Fibroblast of mammary gland (primary cell): ENCODE measurements around the gene KBTBD13.
A peak's percentile ranks its signal among the peaks of the same experiment; 100 is the strongest.

Experiments
- DNase-seq: peaks from one replicate; pipeline ENCODE4 v3.0.0-alpha.2; 2010; ENCODE audit warnings: low read depth
- H3K4me3 ChIP-seq: 2 replicates; pipeline ENCODE4 v1.5.1; 2011; ENCODE audit warnings: low read depth, mild to moderate bottlenecking, low read length, moderate library complexity; ENCODE audit not compliant: control insufficient read depth
- CTCF ChIP-seq: conservative IDR thresholded peaks from 2 replicates; pipeline ENCODE4 v1.5.1; 2011; ENCODE audit warnings: low read depth, low read length, inconsistent platforms; ENCODE audit not compliant: control insufficient read depth, insufficient read depth

The KBTBD13 gene

GRCh38 chr15:65076486-65077290 is at the start of gene KBTBD13:
Gene KBTBD13 (plus strand): TSS chr15:65076746. CDS start chr15:65076816, 70 bp downstream.
- no peak for TF ChIP-seq CTCF
- no peak within 1 kb of the TSS for H3K4me3 ChIP-seq

GRCh38 chr15:65026756-65027155 is 49.8 kb upstream of the KBTBD13 start:
- DNase-seq, result no peak
- H3K4me3 ChIP-seq, result no peak overlapping the region
- TF ChIP-seq CTCF, result no peak

More at GRCh38 chr15:65076486-65077290, at the start of gene KBTBD13:
- no peak for DNase-seq

- TF ChIP-seq CTCF, result no peak
- H3K4me3 ChIP-seq, result no peak overlapping the region
- no peak for DNase-seq
Measured at GRCh38 chr15:65027593-65027992, 49.0 kb upstream of the KBTBD13 start.

GRCh38 chr15:65028338-65028737 is 48.2 kb upstream of the KBTBD13 start:
- TF ChIP-seq CTCF, result no peak
- peak overlapping the region; percentile 83 for H3K4me3 ChIP-seq
- DNase-seq, result no peak

GRCh38 chr15:65028921-65029735 is 47.4 kb upstream of the KBTBD13 start, which contains the start of gene MTFMT:
Gene MTFMT (minus strand): TSS chr15:65029639. CDS start chr15:65029613, 26 bp downstream.
- no peak for TF ChIP-seq CTCF
- peak within 1 kb of the TSS; percentile 83 for H3K4me3 ChIP-seq
- peak; percentile 74 for DNase-seq

- DNase-seq, result no peak
- peak overlapping the region; percentile 83 for H3K4me3 ChIP-seq
- no peak for TF ChIP-seq CTCF
Measured at GRCh38 chr15:65029736-65030208, 46.8 kb upstream of the KBTBD13 start.
